ENCODE data around the gene KCTD7.
"Not testable (repeated sequence)": the region's sequence is repeated elsewhere in the genome, so short reads cannot be mapped to it uniquely, and the experiment has no call there.

The KCTD7 gene

GRCh38 chr7:66673124-66673640 is 44.5 kb downstream of the KCTD7 start:
- H3K4me3 ChIP-seq (ENCODE audit: insufficient read length, low read depth); H3K9ac ChIP-seq (ENCODE audit: insufficient read length, low read depth); H3K9me3 ChIP-seq (ENCODE audit: insufficient read depth, low read length); DNase-seq (ENCODE audit: low read depth, low spot score); H3K27me3 ChIP-seq (ENCODE audit: insufficient read depth, insufficient read length); H3K4me1 ChIP-seq (ENCODE audit: insufficient read depth, insufficient read length): not testable (repeated sequence)
- peaks cover 33% of the 10 kb centered on the region for H3K36me3 ChIP-seq (ENCODE audit: insufficient read depth, insufficient read length, low read length)

- Histone ChIP-seq H3K4me1 (ENCODE audit: insufficient read depth, insufficient read length) (peaks cover 2% of the 10 kb centered on the region), H3K4me3 (ENCODE audit: insufficient read length, low read depth) (no peak overlapping the region), H3K9ac (ENCODE audit: insufficient read length, low read depth) (no peak overlapping the region), H3K27me3 (ENCODE audit: insufficient read depth, insufficient read length) (peaks cover 8% of the 10 kb centered on the region), H3K36me3 (ENCODE audit: insufficient read depth, insufficient read length, low read length) (peaks cover 2% of the 10 kb centered on the region), H3K9me3 (ENCODE audit: insufficient read depth, low read length) (no peaks in the 10 kb centered on the region)
- TF ChIP-seq YY1 (IDR thresholded peaks at IDR 0.05; ENCODE audit: insufficient read depth, insufficient read length) (no peak), ZNF274 (IDR thresholded peaks at IDR 0.05; ENCODE audit: low read depth, low read length) (no peak), SUZ12 (IDR thresholded peaks at IDR 0.05; ENCODE audit: extremely low read depth, insufficient read depth, insufficient read length) (no peak)
- no peak for DNase-seq (ENCODE audit: low read depth, low spot score)
These were observed 51.1 kb downstream of the KCTD7 start for GRCh38 chr7:66679633-66680244.

GRCh38 chr7:66681491-66682349 is 53.0 kb downstream of the KCTD7 start:
- H3K4me1 ChIP-seq (ENCODE audit: insufficient read depth, insufficient read length): no peaks in the 10 kb centered on the region
- H3K9ac ChIP-seq (ENCODE audit: insufficient read length, low read depth): peak overlapping the region; percentile 98
- peak; percentile 93 for DNase-seq (ENCODE audit: low read depth, low spot score)
- no peaks in the 10 kb centered on the region for H3K9me3 ChIP-seq (ENCODE audit: insufficient read depth, low read length)
- TF ChIP-seq YY1 (IDR thresholded peaks at IDR 0.05; ENCODE audit: insufficient read depth, insufficient read length) (no peak), SUZ12 (IDR thresholded peaks at IDR 0.05; ENCODE audit: extremely low read depth, insufficient read depth, insufficient read length) (no peak), ZNF274 (IDR thresholded peaks at IDR 0.05; ENCODE audit: low read depth, low read length) (no peak)
- peak overlapping the region; percentile 94 for H3K4me3 ChIP-seq (ENCODE audit: insufficient read length, low read depth)
- H3K36me3 ChIP-seq (ENCODE audit: insufficient read depth, insufficient read length, low read length): peaks cover 9% of the 10 kb centered on the region
- H3K27me3 ChIP-seq (ENCODE audit: insufficient read depth, insufficient read length): peaks cover 8% of the 10 kb centered on the region

- Histone ChIP-seq H3K4me1 (ENCODE audit: insufficient read depth, insufficient read length) (no peaks in the 10 kb centered on the region), H3K9me3 (ENCODE audit: insufficient read depth, low read length) (no peaks in the 10 kb centered on the region), H3K27me3 (ENCODE audit: insufficient read depth, insufficient read length) (peaks cover 8% of the 10 kb centered on the region), H3K36me3 (ENCODE audit: insufficient read depth, insufficient read length, low read length) (peaks cover 9% of the 10 kb centered on the region), H3K4me3 (ENCODE audit: insufficient read length, low read depth) (peak overlapping the region; percentile 94), H3K9ac (ENCODE audit: insufficient read length, low read depth) (peak overlapping the region; percentile 96)
- no peak for TF ChIP-seq ZNF274 (IDR thresholded peaks at IDR 0.05; ENCODE audit: low read depth, low read length)
- no peak for TF ChIP-seq SUZ12 (IDR thresholded peaks at IDR 0.05; ENCODE audit: extremely low read depth, insufficient read depth, insufficient read length)
- no peak for TF ChIP-seq YY1 (IDR thresholded peaks at IDR 0.05; ENCODE audit: insufficient read depth, insufficient read length)
- no peak for DNase-seq (ENCODE audit: low read depth, low spot score)
These were observed 53.8 kb downstream of the KCTD7 start for GRCh38 chr7:66682350-66683093.

- Histone ChIP-seq H3K4me3 (ENCODE audit: insufficient read length, low read depth) (peak overlapping the region; percentile 94), H3K9ac (ENCODE audit: insufficient read length, low read depth) (peak overlapping the region; percentile 96)
- H3K4me1 ChIP-seq (ENCODE audit: insufficient read depth, insufficient read length); H3K9me3 ChIP-seq (ENCODE audit: insufficient read depth, low read length); H3K27me3 ChIP-seq (ENCODE audit: insufficient read depth, insufficient read length); H3K36me3 ChIP-seq (ENCODE audit: insufficient read depth, insufficient read length, low read length); DNase-seq (ENCODE audit: low read depth, low spot score): not testable (repeated sequence)
These were observed 54.6 kb downstream of the KCTD7 start for GRCh38 chr7:66683094-66683769.

- H3K9me3 ChIP-seq (ENCODE audit: insufficient read depth, low read length): no peaks in the 10 kb centered on the region
- DNase-seq (ENCODE audit: low read depth, low spot score): no peak
- no peak overlapping the region for H3K9ac ChIP-seq (ENCODE audit: insufficient read length, low read depth)
- no peaks in the 10 kb centered on the region for H3K4me1 ChIP-seq (ENCODE audit: insufficient read depth, insufficient read length)
- TF ChIP-seq ZNF274 (IDR thresholded peaks at IDR 0.05; ENCODE audit: low read depth, low read length): no peak
- TF ChIP-seq SUZ12 (IDR thresholded peaks at IDR 0.05; ENCODE audit: extremely low read depth, insufficient read depth, insufficient read length): no peak
- peaks cover 8% of the 10 kb centered on the region for H3K27me3 ChIP-seq (ENCODE audit: insufficient read depth, insufficient read length)
- no peak overlapping the region for H3K4me3 ChIP-seq (ENCODE audit: insufficient read length, low read depth)
- peaks cover 9% of the 10 kb centered on the region for H3K36me3 ChIP-seq (ENCODE audit: insufficient read depth, insufficient read length, low read length)
These were observed 55.1 kb downstream of the KCTD7 start for GRCh38 chr7:66683770-66684123.

GRCh38 chr7:66685663-66686062 is 57.0 kb downstream of the KCTD7 start:
- not testable (repeated sequence) for H3K4me1 ChIP-seq (ENCODE audit: insufficient read depth, insufficient read length); H3K4me3 ChIP-seq (ENCODE audit: insufficient read length, low read depth); H3K36me3 ChIP-seq (ENCODE audit: insufficient read depth, insufficient read length, low read length); H3K27me3 ChIP-seq (ENCODE audit: insufficient read depth, insufficient read length); H3K9me3 ChIP-seq (ENCODE audit: insufficient read depth, low read length); H3K9ac ChIP-seq (ENCODE audit: insufficient read length, low read depth); DNase-seq (ENCODE audit: low read depth, low spot score)

All from NT2/D1 (cell line).